GM23338 (cell line): ENCODE data around the gene S100A5. TPM values are rescaled to one million over a fixed set of nuclear protein-coding genes. Genes with fewer than 3 reads are reported as not detected.

ENCODE experiments used
- ATAC-seq: fragments of 200-7000 bp; cut with Tn5 transposase; 3 replicates; pipeline ENCODE4 v1.9.1; 2020
- DNase-seq: peaks from one replicate; pipeline ENCODE4 v3.0.0-alpha.2; 2015; ENCODE audit warnings: low spot score
- H2AFZ ChIP-seq: fragments of 200-600 bp; sonication (generic); 2 replicates; pipeline ENCODE4 v1.8.0; 2016; ENCODE audit warnings: antibody characterized with exemption, mild to moderate bottlenecking, moderate library complexity
- H3F3A ChIP-seq: fragments of 200-600 bp; sonication (generic); replicated peaks from 2 replicates; pipeline ENCODE4 v1.8.0; 2017; ENCODE audit warnings: antibody characterized with exemption, mixed run types, low read depth
- H3K27ac ChIP-seq: fragments of 200-600 bp; sonication (generic); 2 replicates; pipeline ENCODE4 v1.6.1; 2016; ENCODE audit warnings: low read depth
- H3K27me3 ChIP-seq: fragments of 200-600 bp; sonication (generic); 2 replicates; pipeline ENCODE4 v1.8.0; 2016; ENCODE audit warnings: mild to moderate bottlenecking, mixed run types, moderate library complexity; ENCODE audit not compliant: insufficient read depth
- H3K36me3 ChIP-seq: fragments of 200-600 bp; sonication (generic); 2 replicates; pipeline ENCODE4 v1.8.0; 2016; ENCODE audit warnings: mild to moderate bottlenecking; ENCODE audit not compliant: insufficient read depth
- H3K4me1 ChIP-seq: fragments of 200-600 bp; sonication (generic); 2 replicates; pipeline ENCODE4 v1.8.0; 2016; ENCODE audit warnings: mild to moderate bottlenecking, moderate library complexity; ENCODE audit not compliant: insufficient read depth
- H3K4me2 ChIP-seq: fragments of 200-600 bp; sonication (generic); 2 replicates; pipeline ENCODE4 v1.7.1; 2017; ENCODE audit warnings: mixed run types
- H3K4me3 ChIP-seq: fragments of 200-600 bp; sonication (generic); 2 replicates; pipeline ENCODE4 v1.6.1; 2016; ENCODE audit warnings: mixed run types
- H3K79me2 ChIP-seq: fragments of 200-600 bp; sonication (generic); replicated peaks from 2 replicates; pipeline ENCODE4 v1.8.0; 2017; ENCODE audit warnings: mild to moderate bottlenecking; ENCODE audit not compliant: insufficient read depth
- H3K9me2 ChIP-seq: fragments of 200-600 bp; sonication (generic); 2 replicates; pipeline ENCODE4 v1.8.0; 2017; ENCODE audit not compliant: insufficient read depth
- H4K20me1 ChIP-seq: fragments of 200-600 bp; sonication (generic); replicated peaks from 2 replicates; pipeline ENCODE4 v1.8.0; 2017; ENCODE audit warnings: mild to moderate bottlenecking; ENCODE audit not compliant: insufficient read depth
- H3K27ac Mint-ChIP-seq: 2 replicates; pipeline ENCODE4 v1.8.0; 2020; ENCODE audit warnings: inconsistent platforms, mild to moderate bottlenecking, moderate library complexity, mixed read lengths
- H3K27me3 Mint-ChIP-seq: 3 replicates; pipeline ENCODE4 v1.8.0; 2022; ENCODE audit warnings: low read depth, mild to moderate bottlenecking, moderate library complexity, mixed read lengths, inconsistent platforms; ENCODE audit not compliant: insufficient read depth, poor library complexity
- H3K36me3 Mint-ChIP-seq: 3 replicates; pipeline ENCODE4 v1.8.0; 2021; ENCODE audit warnings: low read depth, mild to moderate bottlenecking, inconsistent platforms, moderate library complexity, mixed read lengths
- H3K4me1 Mint-ChIP-seq: 3 replicates; pipeline ENCODE4 v1.8.0; 2020; ENCODE audit warnings: mild to moderate bottlenecking, inconsistent platforms, mixed read lengths
- H3K4me3 Mint-ChIP-seq: 3 replicates; pipeline ENCODE4 v1.8.0; 2021; ENCODE audit warnings: moderate library complexity, mild to moderate bottlenecking, inconsistent platforms, mixed read lengths
- H3K9me3 Mint-ChIP-seq: 3 replicates; pipeline ENCODE4 v1.8.0; 2020; ENCODE audit warnings: moderate library complexity, mild to moderate bottlenecking, inconsistent platforms, mixed read lengths
- CREB1 ChIP-seq: fragments of 250-450 bp; sonication (Bioruptor Pico); IDR thresholded peaks from 2 replicates; pipeline ENCODE4 v1.5.0; 2020; ENCODE audit warnings: low read depth, mild to moderate bottlenecking, moderate library complexity
- ETS1 ChIP-seq: IDR thresholded peaks from 2 replicates; pipeline ENCODE4 v1.6.1; 2016; ENCODE audit warnings: antibody characterized with exemption
- EZH2 ChIP-seq: fragments of 200-600 bp; sonication (generic); IDR thresholded peaks from one replicate; pipeline ENCODE4 v1.8.0; 2017; ENCODE audit warnings: antibody characterized with exemption, mild to moderate bottlenecking, low read depth; ENCODE audit not compliant: unreplicated experiment
- JUNB ChIP-seq: IDR thresholded peaks from one replicate; pipeline ENCODE4 v1.6.1; 2016; ENCODE audit warnings: antibody characterized with exemption; ENCODE audit not compliant: unreplicated experiment
- NANOG ChIP-seq: IDR thresholded peaks from 2 replicates; pipeline ENCODE4 v1.6.1; 2016; ENCODE audit warnings: antibody characterized with exemption, borderline replicate concordance
- POLR2AphosphoS5 ChIP-seq: IDR thresholded peaks from 2 replicates; pipeline ENCODE4 v1.6.1; 2016; ENCODE audit warnings: antibody characterized with exemption, low read depth
- STAT1 ChIP-seq: IDR thresholded peaks from one replicate; pipeline ENCODE4 v1.6.1; 2016; ENCODE audit warnings: antibody characterized with exemption; ENCODE audit not compliant: unreplicated experiment
- ZNF114 ChIP-seq: fragments of 250-450 bp; sonication (Bioruptor Pico); IDR thresholded peaks from 2 replicates; pipeline ENCODE4 v1.5.0; 2020; ENCODE audit warnings: mild to moderate bottlenecking, moderate library complexity
- ZNF331 ChIP-seq: fragments of 250-450 bp; sonication (Bioruptor Pico); IDR thresholded peaks from 2 replicates; pipeline ENCODE4 v1.5.0; 2020; ENCODE audit warnings: low read depth, mild to moderate bottlenecking, moderate library complexity
- ZNF462 ChIP-seq: fragments of 250-450 bp; sonication (Bioruptor Pico); IDR thresholded peaks from 2 replicates; pipeline ENCODE4 v1.5.0; 2020; ENCODE audit warnings: mild to moderate bottlenecking, moderate library complexity
- polyA plus RNA-seq: library from polyadenylated mRNA; unstranded; fragments of >200 nt; fragmentation: Nextera tagmentation; extraction: Ambion mirVana; gene quantifications from 2 replicates; pipeline ENCODE4 v1.2.1, GENCODE V29; 2016
- total RNA-seq: library from RNA; depleted of rRNA; stranded (reverse); fragments of >200 nt; shearing (Covaris generic); gene quantifications from 2 replicates; pipeline ENCODE4 v1.2.3, GENCODE V29; 2014
- TF ChIP-seq, protein P1 (sequence below): IDR thresholded peaks from one replicate; pipeline ENCODE4 v1.6.1; 2018; ENCODE audit warnings: antibody characterized with exemption; ENCODE audit not compliant: unreplicated experiment

S100A5 gene
- total and polyA plus RNA-seq, 2 experiments from 2014 or later = 0.47 TPM; not detected in 1

- Histone ChIP-seq H3K4me2 (no peak overlapping the region), H3K4me3 (no peak overlapping the region), H3F3A (no peaks in the 10 kb centered on the region), H3K27ac (no peak overlapping the region), H4K20me1 (no peaks in the 10 kb centered on the region), H3K36me3 (no peaks in the 10 kb centered on the region), H3K4me1 (0 out of 2 replicates have a peak, but pooled peaks cover 9% of the 10 kb centered on the region), H3K27me3 (no peaks in the 10 kb centered on the region), H3K9me2 (no peaks in the 10 kb centered on the region), H2AFZ (0 out of 2 replicates have a peak overlapping the region, but pooled peaks have one; percentile 43), H3K79me2 (no peaks in the 10 kb centered on the region)
- no peak for TF ChIP-seq ZNF462 (CRISPR knock-in tag)
- TF ChIP-seq CREB1 (CRISPR knock-in tag) = no peak
- no peak for TF ChIP-seq EZH2
- TF ChIP-seq ZNF331 (CRISPR knock-in tag) = no peak
- no peak for TF ChIP-seq NANOG
- Mint-ChIP-seq H3K4me3 (no peak overlapping the region), H3K27me3 (no peaks in the 10 kb centered on the region), H3K9me3 (no peaks in the 10 kb centered on the region), H3K4me1 (peaks cover 27% of the 10 kb centered on the region), H3K27ac (no peak overlapping the region), H3K36me3 (no peaks in the 10 kb centered on the region)
- ATAC-seq = no peak
- DNase-seq = no peak
Measured at GRCh38 chr1:153488731-153489130, 52.0 kb downstream of the S100A5 start.

DNA sequence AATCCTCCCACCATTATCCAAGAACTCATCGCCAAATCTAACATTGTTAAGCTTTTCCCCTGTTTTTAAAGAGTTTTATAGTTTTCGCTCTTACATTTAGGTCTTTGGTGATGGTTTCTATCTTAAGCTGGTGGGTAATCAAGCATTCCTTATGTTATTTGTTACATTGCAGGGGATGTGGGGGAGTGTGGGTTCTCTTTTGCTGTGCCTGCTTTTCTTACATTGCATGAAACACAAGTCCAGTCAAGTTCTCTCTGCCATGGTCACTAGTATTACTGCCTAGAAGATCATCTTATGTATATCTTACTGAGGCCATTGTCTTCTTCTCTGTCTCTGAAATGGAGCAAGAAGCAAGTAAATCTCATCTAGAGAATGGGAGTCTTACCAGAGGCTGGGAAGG lies 53.0 kb downstream of the S100A5 start:
- Mint-ChIP-seq H3K27me3 (no peaks in the 10 kb centered on the region), H3K4me1 (peaks cover 24% of the 10 kb centered on the region), H3K27ac (no peak overlapping the region), H3K36me3 (no peaks in the 10 kb centered on the region), H3K9me3 (no peaks in the 10 kb centered on the region), H3K4me3 (no peak overlapping the region)
- H3K79me2 ChIP-seq = no peaks in the 10 kb centered on the region
- no peaks in the 10 kb centered on the region for H3K36me3 ChIP-seq
- H2AFZ ChIP-seq = no peak overlapping the region
- no peak overlapping the region for H3K4me3 ChIP-seq
- 0 out of 2 replicates have a peak, but pooled peaks cover 9% of the 10 kb centered on the region for H3K4me1 ChIP-seq
- ATAC-seq (no peak), DNase-seq (no peak)
- no peaks in the 10 kb centered on the region for H3F3A ChIP-seq
- no peak overlapping the region for H3K4me2 ChIP-seq
- no peaks in the 10 kb centered on the region for H3K9me2 ChIP-seq
- no peaks in the 10 kb centered on the region for H4K20me1 ChIP-seq
- H3K27ac ChIP-seq = no peak overlapping the region
- no peaks in the 10 kb centered on the region for H3K27me3 ChIP-seq
- no peak for TF ChIP-seq ZNF114
- TF ChIP-seq ETS1 = no peak
- TF ChIP-seq STAT1 = no peak
- no peak for TF ChIP-seq NANOG
- TF ChIP-seq JUNB = no peak
- TF ChIP-seq EZH2 = no peak
- TF ChIP-seq, protein P1, sequence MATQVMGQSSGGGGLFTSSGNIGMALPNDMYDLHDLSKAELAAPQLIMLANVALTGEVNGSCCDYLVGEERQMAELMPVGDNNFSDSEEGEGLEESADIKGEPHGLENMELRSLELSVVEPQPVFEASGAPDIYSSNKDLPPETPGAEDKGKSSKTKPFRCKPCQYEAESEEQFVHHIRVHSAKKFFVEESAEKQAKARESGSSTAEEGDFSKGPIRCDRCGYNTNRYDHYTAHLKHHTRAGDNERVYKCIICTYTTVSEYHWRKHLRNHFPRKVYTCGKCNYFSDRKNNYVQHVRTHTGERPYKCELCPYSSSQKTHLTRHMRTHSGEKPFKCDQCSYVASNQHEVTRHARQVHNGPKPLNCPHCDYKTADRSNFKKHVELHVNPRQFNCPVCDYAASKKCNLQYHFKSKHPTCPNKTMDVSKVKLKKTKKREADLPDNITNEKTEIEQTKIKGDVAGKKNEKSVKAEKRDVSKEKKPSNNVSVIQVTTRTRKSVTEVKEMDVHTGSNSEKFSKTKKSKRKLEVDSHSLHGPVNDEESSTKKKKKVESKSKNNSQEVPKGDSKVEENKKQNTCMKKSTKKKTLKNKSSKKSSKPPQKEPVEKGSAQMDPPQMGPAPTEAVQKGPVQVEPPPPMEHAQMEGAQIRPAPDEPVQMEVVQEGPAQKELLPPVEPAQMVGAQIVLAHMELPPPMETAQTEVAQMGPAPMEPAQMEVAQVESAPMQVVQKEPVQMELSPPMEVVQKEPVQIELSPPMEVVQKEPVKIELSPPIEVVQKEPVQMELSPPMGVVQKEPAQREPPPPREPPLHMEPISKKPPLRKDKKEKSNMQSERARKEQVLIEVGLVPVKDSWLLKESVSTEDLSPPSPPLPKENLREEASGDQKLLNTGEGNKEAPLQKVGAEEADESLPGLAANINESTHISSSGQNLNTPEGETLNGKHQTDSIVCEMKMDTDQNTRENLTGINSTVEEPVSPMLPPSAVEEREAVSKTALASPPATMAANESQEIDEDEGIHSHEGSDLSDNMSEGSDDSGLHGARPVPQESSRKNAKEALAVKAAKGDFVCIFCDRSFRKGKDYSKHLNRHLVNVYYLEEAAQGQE = no peak
- TF ChIP-seq POLR2AphosphoS5 = no peak
